Aorta (tissue), 5 donors: ENCODE data around the gene FAM180A. TPM values are rescaled to one million over a fixed set of nuclear protein-coding genes. Genes with fewer than 3 reads are reported as not detected.

Experiments
- ATAC-seq: fragments of 200-7000 bp; cut with Tn5 transposase; one replicate; pipeline ENCODE4 v1.9.1; 2022; ENCODE audit warnings: moderate library complexity; ENCODE audit not compliant: low FRiP score
- DNase-seq, 2 donors: peaks; one replicate each; pipeline ENCODE4 v3.0.0-alpha.2; 2020
- H3K27ac ChIP-seq, 2 donors: one replicate each; pipeline ENCODE4 v1.5.1; 2013; ENCODE audit warnings: low read length in 2 of 2, mild to moderate bottlenecking in 2 of 2, moderate library complexity in 2 of 2, control low read depth in 1 of 2, inconsistent platforms in 1 of 2, low read depth in 1 of 2
- H3K27me3 ChIP-seq, 2 donors: one replicate each; pipeline ENCODE4 v1.6.1; 2013; ENCODE audit warnings: control low read depth in 1 of 2, low read length in 1 of 2, mild to moderate bottlenecking in 1 of 2, moderate library complexity in 1 of 2; ENCODE audit not compliant: insufficient read depth in 2 of 2, control insufficient read depth in 1 of 2
- H3K36me3 ChIP-seq, 2 donors: one replicate each; pipeline ENCODE4 v1.6.1; 2013; ENCODE audit warnings: control low read depth in 1 of 2, low read length in 1 of 2, mild to moderate bottlenecking in 1 of 2; ENCODE audit not compliant: insufficient read depth in 2 of 2, control insufficient read depth in 1 of 2
- H3K4me1 ChIP-seq, 2 donors: one replicate each; pipeline ENCODE4 v1.6.1; 2013; ENCODE audit warnings: low read length in 2 of 2, control low read depth in 1 of 2, mild to moderate bottlenecking in 1 of 2, moderate library complexity in 1 of 2; ENCODE audit not compliant: insufficient read depth in 2 of 2, control insufficient read depth in 1 of 2
- H3K4me3 ChIP-seq, 2 donors: one replicate each; pipeline ENCODE4 v1.5.1; 2013; ENCODE audit warnings: low read length in 2 of 2, control low read depth in 1 of 2, mild to moderate bottlenecking in 1 of 2
- H3K9me3 ChIP-seq: one replicate; pipeline ENCODE4 v1.6.1; 2013; ENCODE audit warnings: mild to moderate bottlenecking, low read length; ENCODE audit not compliant: control insufficient read depth
- WGBS, 2 donors: extraction: QIAGEN DNeasy Blood & Tissue Kit; methylation state at CpG; one replicate each; pipeline ENCODE4 v1.1.7; 2013; 5-methylcytosine and 5-hydroxymethylcytosine counted together
- intact Hi-C, 2 donors: fragments of 100-400 bp; cut with DNase I; formaldehyde crosslinking; loops; one replicate each; pipeline versions ENCODE4 v1.14.2 to v1.15.0; 2022
- polyA plus RNA-seq, 2 donors: library from polyadenylated mRNA; stranded (reverse); fragments of 200-250 nt; gene quantifications; one replicate each; pipeline ENCODE4 v1.2.3, GENCODE V29; 2013
- total RNA-seq, 2 donors: library from RNA; stranded (reverse); fragmentation: NEBNext Ultra II Directional; extraction: Animal tissue kit (Norgen Biotek cat#: 25700); gene quantifications; one replicate each; pipeline ENCODE4 v1.2.1, GENCODE V29; 2021
- donor health status: healthy with polysubstance abuse.
- donor health status: Bipolar disorder and iron deficiency.
- donor health status: DM: no; HTN: no; CAD: no.
- donor health status: DM: no; HTN: no; CAD: no.
- donor health status: DM: yes; HTN: yes; CAD: no.

The FAM180A gene
- total and polyA plus RNA-seq, 4 donors = 4.5 to 67.1 (median 35.9) TPM

- Histone ChIP-seq H3K4me1 (no peaks in the 10 kb centered on the region), H3K9me3 (no peaks in the 10 kb centered on the region), H3K4me3 (no peak overlapping the region), H3K36me3 (no peaks in the 10 kb centered on the region), H3K27ac (no peak overlapping the region), H3K27me3 (no peaks in the 10 kb centered on the region)
- intact Hi-C loops = loop anchor here (5.0 kb wide), 4 partner anchors 34 to 51 kb away; partner anchors contain the start of genes FAM180A (in 1 of the 2) and STMP1 (in 1 of the 2)
- no peak for ATAC-seq
- DNase-seq = no peak
- 57 to 59% methylated on average over 8 of the region's 8 CpGs for WGBS, 2 donors
Measured at GRCh38 chr7:135711139-135711469, 37.5 kb downstream of the FAM180A start.

DNA sequence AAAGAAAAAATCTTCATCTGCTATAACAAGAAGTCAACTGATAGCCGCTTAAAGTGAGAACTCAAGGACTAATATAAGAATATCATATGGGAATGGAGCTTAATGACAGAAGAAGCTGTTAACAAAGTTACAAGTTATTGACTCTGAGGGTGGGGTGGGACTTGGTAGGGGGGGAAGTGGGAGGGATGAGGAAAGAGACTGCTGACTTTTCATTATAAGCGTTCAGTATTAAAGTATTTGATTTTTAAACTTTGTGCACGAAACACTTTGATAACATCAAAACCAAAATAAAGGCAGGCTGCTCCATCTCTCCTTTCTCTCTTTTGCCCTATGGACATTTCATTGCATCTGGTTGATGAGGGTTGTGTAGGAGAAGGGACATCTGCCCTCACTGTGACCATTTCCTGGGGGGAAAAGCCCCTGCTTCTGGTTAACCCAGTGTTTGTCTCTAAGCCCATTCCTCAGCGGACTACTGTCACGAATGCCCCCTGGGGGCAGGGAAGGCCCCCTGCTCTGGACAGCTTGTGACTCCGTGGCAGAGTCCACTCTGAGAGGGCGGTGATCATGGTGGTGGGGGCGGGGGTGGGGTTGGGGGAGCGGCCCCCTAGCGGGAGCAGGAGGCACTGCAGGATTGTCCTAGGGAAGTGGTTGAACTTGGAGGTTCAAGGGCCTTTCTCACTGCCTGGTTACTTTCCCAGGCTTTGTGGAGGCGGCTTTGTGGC lies 38.0 kb downstream of the FAM180A start:
- H3K9me3 ChIP-seq = no peaks in the 10 kb centered on the region
- H3K4me3 ChIP-seq = no peak overlapping the region
- 21 to 27% methylated on average over 8 to 11 of the region's 11 CpGs for WGBS, 2 donors
- no peaks in the 10 kb centered on the region for H3K36me3 ChIP-seq
- intact Hi-C loops = loop anchor here (5.0 kb wide), 4 partner anchors 33 to 52 kb away; partner anchors contain the start of genes FAM180A (in 1 of the 2) and STMP1 (in 1 of the 2)
- H3K27ac ChIP-seq = no peak overlapping the region
- DNase-seq = no peak
- no peaks in the 10 kb centered on the region for H3K4me1 ChIP-seq
- no peaks in the 10 kb centered on the region for H3K27me3 ChIP-seq
- ATAC-seq = peak; percentile 24

- Histone ChIP-seq H3K9me3 (no peaks in the 10 kb centered on the region), H3K27ac (no peak overlapping the region), H3K36me3 (no peaks in the 10 kb centered on the region), H3K4me3 (no peak overlapping the region), H3K27me3 (no peaks in the 10 kb centered on the region), H3K4me1 (no peaks in the 10 kb centered on the region)
- WGBS, 2 donors = 92 to 94% methylated on average over 3 of the region's 3 CpGs
- ATAC-seq (no peak), DNase-seq (no peak)
- intact Hi-C loops = no loop called here
Measured at GRCh38 chr7:135709508-135709907, 39.1 kb downstream of the FAM180A start.

- 89 to 90% methylated on average over 14 of the region's 14 CpGs for WGBS, 2 donors
Measured at GRCh38 chr7:135708041-135708440, 40.6 kb downstream of the FAM180A start.

DNA sequence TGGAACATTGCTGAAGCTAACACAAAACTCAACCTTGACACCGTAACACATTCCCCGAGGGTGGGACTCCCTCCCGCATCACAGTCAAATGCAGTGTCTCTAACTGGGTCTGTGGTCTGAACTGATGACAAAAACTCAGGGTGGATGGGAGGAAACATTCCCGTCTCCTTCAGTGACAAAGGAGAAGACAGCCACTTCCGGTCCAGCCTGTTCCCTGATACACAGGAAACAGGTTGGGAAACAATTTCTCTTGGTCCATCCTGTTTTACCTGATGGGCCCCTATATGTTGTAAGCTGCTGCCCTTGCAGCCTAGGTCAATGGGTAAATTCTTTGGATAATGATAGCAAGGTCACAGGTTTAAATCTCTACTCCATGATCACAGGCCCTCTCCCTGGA lies 41.0 kb downstream of the FAM180A start:
- no peaks in the 10 kb centered on the region for H3K27me3 ChIP-seq
- H3K36me3 ChIP-seq = no peaks in the 10 kb centered on the region
- 88 to 91% methylated on average over 5 of the region's 5 CpGs for WGBS, 2 donors
- no peak overlapping the region for H3K27ac ChIP-seq
- no peaks in the 10 kb centered on the region for H3K4me1 ChIP-seq
- intact Hi-C loops = no loop called here
- no peak for ATAC-seq
- no peaks in the 10 kb centered on the region for H3K9me3 ChIP-seq
- H3K4me3 ChIP-seq = no peak overlapping the region
- no peak for DNase-seq

More at GRCh38 chr7:135708041-135708440, 40.6 kb downstream of the FAM180A start:
- no peak for DNase-seq
- Histone ChIP-seq H3K9me3 (no peaks in the 10 kb centered on the region), H3K4me1 (no peaks in the 10 kb centered on the region), H3K36me3 (no peaks in the 10 kb centered on the region), H3K27ac (no peak overlapping the region), H3K27me3 (no peaks in the 10 kb centered on the region), H3K4me3 (no peak overlapping the region)
- ATAC-seq = no peak
- intact Hi-C loops = no loop called here

DNA sequence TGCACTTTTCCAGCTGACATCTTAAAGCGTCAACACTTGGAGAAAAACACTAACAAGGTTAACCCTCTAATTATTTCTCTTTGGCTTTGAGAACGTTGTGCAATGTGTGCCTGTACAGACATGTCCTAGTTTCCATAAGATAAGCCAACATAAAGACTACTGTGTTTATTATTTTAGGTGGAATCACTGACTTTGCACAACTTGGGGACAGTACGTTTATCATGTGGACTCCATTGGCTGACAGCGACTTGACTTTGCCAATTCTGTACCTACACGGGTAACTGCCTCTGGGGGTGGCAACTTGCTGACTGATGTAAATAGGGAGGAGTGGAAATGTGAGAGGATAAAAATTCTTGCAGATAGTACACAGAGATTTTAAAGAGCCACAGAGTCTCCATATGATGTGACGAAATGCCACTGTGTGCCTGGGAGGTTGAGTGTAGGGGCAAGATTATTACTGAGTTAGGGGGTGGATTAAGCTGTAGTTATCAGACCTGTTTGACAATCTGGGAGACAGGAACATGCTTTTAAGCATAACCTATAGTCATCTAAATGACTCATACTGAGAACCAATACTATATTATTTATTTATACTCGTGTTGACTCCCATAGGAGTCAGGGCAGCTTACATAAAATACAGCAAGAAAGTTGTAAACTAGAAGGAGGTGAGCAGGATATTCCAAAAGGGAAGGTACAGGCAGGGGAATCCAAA lies 41.6 kb downstream of the FAM180A start:
- Histone ChIP-seq H3K4me3 (no peak overlapping the region), H3K27ac (no peak overlapping the region), H3K36me3 (no peaks in the 10 kb centered on the region), H3K9me3 (no peaks in the 10 kb centered on the region), H3K4me1 (no peaks in the 10 kb centered on the region), H3K27me3 (no peaks in the 10 kb centered on the region)
- intact Hi-C loops = no loop called here
- WGBS, 2 donors = 57 to 64% methylated on average over 7 of the region's 7 CpGs
- ATAC-seq (no peak), DNase-seq (no peak)

- Histone ChIP-seq H3K9me3 (no peaks in the 10 kb centered on the region), H3K36me3 (no peaks in the 10 kb centered on the region), H3K27me3 (no peaks in the 10 kb centered on the region), H3K27ac (no peak overlapping the region), H3K4me1 (no peaks in the 10 kb centered on the region), H3K4me3 (no peak overlapping the region)
- WGBS, 2 donors = 88 to 89% methylated on average over 20 of the region's 20 CpGs
- intact Hi-C loops = no loop called here
- DNase-seq (no peak), ATAC-seq (no peak)
Measured at GRCh38 chr7:135706038-135706742, 42.4 kb downstream of the FAM180A start.

DNA sequence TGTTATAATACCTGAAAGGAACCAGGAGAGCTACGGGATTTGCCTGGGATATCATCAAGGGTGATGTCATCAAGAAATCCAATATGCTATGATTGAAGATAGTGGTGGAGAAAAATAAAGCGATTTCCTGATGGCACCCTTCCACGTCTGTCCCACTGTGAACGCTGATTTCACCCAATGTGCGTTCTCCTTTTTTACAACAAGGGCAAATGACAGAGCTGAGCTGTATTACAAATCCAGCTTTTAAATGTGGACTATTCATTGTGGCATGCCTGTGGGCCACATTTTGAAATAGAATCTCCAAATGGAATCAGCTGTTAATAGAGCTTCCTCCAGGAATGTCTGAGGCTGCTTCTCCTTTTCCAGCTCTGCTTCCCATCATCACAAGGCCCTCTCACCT lies 43.9 kb downstream of the FAM180A start:
- Histone ChIP-seq H3K9me3 (no peaks in the 10 kb centered on the region), H3K4me3 (no peak overlapping the region), H3K27me3 (no peaks in the 10 kb centered on the region), H3K36me3 (no peaks in the 10 kb centered on the region), H3K4me1 (no peaks in the 10 kb centered on the region), H3K27ac (no peak overlapping the region)
- intact Hi-C loops = no loop called here
- ATAC-seq (no peak), DNase-seq (no peak)
- WGBS, 2 donors = 61 to 65% methylated on average over 5 of the region's 5 CpGs
